Dedifferentiated amniotic fluid mesenchymal stem cell (primary cell): ENCODE results near the gene LRP1B.
"Not testable (repeated sequence)": the region's sequence is repeated elsewhere in the genome, so short reads cannot be mapped to it uniquely, and the experiment has no call there.

Source experiments
- DNase-seq: peaks from one replicate; pipeline ENCODE4 v3.0.0-alpha.2; 2016; ENCODE audit errors: extremely low spot score

Gene LRP1B

DNA sequence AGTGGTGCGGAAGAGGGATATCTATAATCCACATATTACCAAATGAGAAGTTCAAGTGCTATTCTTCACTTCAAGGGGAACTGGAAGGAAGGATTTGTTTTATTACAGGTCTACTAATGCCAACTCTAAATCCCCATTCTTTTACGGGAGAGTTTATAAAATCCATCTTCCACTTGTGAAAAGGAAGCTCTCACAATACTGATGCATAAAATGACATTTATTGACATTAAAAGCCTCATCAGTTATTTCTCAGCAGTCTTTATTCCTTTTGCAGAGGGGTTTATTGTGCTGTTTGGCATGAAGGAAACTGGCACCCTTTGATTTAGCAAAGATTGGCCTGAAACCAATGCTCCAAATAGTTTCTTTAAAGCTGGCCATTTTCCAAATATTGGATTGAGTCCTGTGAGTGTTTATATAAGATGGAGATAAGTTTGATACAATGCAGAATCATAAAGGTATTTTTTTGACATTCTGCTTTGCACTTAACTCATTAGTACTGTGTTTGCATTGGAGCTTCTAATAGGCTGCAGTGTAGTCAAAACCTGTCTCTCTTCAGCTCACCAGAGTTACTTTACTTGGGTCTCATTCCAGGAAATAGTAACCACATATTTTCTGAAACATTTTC is 26.6 kb downstream of the LRP1B start:
- DNase-seq = no peak

DNA sequence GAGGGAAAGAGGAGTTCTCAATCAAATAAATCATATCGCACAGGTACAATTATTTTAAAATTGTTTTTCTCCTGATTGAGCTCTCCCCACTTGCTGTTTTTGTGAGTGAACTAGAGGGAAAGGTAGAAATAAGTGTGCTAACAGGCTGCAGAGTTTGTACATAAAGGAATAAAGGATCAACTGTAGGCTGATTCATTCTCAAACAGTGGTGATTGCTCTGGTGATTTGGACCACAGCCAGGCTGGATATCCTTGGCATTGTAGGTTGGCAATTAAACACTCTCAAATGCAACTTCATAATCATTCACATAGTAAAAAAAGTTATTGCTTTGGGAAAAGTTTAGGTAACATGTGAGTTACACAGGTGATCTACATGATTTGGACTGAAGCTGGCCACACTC is 29.8 kb downstream of the LRP1B start:
- DNase-seq = no peak

DNA sequence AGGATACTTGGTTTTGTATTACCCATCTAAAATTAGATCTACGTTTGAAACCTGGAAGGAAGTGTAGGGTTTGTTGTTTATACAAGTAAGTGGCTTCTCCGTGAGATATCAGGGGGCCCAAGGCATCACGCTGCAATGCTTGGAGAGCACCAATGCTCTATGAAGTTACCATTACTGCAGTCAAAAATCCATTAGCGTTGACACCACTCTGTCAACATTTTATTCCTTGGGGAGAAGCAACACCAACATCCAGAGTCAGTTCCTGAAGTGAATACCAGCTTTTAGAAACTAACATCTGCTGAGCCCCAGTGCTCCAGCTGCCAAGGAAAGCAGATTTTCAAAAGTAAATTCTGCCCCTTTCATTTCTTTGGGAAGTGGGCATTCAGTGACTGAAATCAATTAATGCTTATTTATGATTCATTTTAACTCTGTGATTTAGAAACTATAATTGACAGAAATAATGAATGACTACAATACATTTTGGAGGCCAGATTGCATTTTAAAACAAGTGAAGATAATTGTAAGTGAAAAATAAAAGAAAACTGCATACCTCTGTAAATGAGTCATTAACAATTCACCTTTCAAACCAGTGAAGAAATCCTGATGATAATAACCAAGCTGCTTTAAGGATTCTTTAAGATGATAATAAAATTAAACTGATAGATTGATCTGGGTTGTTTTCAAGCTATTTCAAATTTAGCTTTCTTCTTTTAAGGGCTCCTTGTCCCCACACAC is 30.5 kb downstream of the LRP1B start:
- DNase-seq = no peak

DNA sequence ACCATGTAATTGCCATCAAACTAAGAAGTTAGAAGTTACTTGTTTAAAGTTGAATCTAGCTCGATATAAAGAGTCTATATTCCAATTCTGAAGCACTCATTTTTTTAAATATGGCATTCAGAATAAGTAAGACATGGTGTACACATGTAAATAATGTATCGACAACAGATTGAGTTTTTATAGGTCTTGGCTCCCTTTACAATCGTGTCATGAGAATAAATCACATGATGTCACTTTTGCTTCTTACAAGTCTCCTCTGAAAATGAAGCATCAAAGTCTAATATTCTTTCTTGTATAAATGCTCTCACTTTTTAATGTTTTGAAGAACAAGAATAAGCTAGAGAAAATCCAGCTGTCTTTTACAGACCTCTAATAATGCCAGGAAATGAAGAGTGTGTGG is 33.1 kb downstream of the LRP1B start:
- no peak for DNase-seq

DNA sequence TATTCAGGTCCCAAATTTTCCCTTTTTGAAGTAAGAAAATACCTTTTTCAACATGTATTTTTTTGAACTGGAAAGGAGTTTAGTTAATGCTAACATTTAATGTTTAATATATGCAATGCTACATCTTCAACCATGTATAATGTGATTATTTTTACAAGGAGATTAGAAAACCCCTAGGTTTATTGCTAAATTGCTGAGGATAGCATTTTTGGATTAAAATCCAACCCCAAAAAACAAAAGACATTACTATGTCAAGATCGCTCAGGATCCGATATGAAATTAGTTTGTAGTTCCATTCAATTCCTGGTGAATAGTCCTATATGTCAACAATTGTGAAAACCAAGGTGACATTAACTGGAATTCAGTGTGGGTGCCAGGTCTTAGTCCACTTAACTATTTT is 35.2 kb downstream of the LRP1B start:
- no peak for DNase-seq

DNA sequence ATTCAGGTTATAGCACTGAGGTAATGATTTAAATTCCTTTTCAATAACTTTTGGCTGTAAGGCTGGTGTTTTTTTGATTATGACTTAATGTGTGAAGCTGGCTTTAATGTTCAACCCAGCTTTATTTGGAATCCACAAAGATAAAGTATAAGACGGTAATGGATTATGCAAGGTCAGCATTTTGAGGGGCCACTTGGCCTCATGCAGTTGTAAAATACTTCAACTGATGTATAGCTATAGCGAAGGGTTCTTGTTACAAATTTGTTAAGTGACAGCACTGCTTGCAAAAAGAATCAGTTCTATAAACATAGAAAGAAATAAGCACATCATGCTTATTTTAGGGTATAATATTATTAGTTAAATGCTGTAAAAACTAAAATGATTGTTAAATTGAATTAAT is 36.6 kb downstream of the LRP1B start:
- DNase-seq = no peak

DNA sequence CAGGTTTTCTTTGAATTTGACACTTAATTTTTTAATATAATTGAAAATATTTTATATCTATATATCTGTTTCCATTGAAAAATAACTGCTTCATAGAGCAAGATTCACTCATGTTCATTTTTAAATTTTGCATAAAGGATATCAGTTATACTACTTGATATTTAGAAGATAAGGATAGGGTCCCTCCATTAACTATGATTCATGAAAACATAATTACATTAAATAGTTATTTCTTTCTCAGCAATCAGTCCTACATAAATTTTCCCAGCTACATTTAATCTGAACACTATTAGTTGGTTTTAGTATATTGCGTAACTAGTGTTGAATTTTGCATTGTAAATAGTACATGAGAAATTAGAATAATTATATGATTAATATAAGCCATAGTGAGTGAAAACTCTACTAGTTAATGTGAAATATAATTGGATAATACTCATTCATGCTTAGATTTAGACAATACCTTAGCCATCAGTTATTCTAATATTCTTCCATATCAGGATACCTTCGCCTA is 42.7 kb downstream of the LRP1B start:
- DNase-seq = no peak

DNA sequence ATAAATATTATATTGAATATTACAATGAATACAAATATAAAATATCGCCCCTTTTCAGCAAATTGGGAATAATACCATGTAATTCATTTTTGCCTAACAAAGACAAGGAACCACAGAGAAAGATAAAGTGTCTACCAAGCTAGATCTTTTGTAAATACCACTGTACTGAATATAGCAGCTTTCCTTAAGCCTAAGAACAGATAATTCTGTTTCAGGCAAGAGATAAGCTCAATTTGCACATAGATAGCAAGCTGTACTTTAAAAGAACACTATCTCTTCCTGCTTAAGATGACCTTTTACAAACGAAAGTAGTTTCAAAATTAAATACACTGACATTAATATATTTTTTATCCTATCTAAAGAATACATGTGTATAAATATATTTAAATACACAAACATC is 43.2 kb downstream of the LRP1B start:
- DNase-seq = not testable (repeated sequence)

DNA sequence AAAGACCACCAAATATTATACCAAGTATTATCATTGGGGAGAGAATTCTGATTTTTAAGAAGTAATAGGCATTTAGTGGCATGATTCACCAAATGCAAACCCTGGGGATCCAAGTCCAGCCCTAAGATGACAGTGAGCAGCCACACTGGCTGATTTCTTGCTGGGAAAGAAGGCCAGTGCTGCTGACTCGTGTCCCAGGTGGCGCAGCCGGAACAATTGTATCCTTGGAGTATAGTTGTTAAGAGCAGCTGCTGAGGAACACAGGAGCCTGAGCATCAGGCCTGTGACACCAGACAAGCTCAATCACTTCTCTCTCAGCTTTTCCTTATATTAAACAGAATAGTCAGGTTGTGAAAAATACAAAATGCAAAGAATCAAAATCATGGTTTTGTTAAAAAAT is 48.4 kb downstream of the LRP1B start:
- no peak for DNase-seq

DNA sequence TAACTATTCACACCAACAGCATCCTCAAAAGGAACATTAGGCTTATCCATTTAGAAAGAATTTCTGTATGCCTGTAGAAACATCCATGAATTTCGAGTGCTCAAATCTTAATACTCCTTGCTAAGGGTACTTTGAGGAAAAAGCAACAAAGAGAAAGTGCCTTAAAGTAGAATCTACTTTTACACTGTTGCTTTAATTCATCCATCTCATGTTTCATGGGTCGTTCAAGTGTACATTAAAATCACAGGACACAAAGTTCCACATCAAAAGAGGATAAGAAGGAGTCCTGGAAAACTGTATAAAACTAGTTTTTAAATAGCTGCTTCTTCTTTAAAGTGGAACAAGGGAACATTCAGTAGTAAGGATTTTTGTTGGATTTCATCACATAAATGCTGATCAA is 54.5 kb downstream of the LRP1B start:
- DNase-seq = no peak

DNA sequence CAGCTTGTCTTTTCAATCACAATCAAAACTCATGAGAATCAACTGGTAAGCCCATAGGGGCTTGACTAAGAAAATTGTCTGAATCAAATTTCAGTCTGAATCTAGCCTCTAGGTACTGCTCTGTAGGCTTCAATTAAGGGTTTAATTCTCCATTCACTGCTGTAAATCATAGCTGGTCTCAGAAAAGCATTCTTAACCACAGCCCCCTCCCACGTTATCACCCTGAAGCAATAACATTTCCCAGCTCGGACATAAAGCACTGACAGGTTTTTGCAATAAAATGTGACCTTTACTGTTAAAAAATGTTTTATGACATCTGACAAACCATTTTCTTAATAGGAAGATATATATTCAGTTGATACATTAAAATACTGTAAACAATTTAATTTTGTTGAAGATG is 55.0 kb downstream of the LRP1B start:
- no peak for DNase-seq

DNA sequence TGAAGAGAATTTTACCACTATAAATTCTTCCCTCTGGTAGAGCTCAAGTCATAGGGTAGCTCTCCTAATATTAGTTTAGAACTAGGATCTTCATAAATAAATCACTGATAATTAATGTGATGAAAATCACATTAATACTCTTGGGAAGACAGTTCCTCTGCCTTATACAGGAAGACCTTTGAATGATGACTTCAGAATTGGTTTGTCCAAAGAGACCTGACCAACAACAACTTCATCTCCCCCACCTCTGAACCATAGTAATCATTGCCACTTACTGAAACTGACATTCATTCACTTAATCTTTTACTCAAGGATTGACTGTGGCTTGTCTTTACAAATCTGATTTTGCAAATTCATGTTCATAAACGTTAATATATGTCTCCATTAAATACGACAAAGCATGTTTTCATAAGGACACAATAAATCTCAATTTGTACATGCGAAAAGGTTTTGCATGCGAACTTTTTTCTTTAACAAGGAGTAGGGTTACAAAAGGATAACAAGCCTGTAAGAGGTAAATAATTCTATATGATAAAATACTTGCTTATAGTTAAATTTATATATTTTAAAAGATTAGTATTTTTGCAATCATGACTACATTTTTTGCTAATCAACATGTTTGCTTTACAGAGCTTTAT is 61.4 kb downstream of the LRP1B start:
- DNase-seq = no peak

DNA sequence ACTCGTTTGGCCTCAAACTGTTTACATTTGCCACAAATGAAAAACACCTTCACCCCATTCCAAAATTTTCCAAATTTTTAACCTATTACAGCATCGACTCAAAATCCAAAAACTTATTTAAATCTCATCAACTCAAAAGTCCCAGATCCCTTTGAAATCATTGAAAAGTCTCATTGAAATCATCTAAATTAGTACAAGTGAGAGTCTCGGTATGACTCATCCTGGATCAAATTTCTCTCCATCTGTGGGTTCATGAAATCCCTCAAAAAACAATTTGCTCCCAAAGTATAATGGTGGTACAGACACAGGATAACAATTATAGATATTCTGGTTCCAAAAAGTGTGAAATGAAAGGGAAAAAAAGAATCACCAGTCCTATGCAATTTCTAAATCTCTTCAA is 65.1 kb downstream of the LRP1B start:
- DNase-seq = no peak

DNA sequence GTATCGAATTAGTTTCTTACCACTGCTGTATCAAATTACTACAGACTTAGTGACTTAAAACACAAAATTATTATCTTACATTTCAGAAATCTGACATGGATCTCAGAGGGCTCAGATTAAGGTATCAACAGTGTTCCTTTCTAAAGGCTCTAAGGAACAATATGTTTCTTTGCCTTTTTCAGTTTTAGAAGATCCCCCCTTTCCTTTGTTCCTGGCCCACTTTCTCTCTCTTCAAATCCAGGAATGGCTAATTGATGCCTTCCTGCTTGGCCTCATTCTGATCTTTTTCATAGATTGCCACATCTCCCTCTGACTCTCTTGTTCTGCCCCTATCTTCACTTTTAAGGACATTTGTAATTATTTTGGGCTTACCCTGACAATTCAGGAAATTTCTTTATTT is 65.7 kb downstream of the LRP1B start:
- no peak for DNase-seq

DNA sequence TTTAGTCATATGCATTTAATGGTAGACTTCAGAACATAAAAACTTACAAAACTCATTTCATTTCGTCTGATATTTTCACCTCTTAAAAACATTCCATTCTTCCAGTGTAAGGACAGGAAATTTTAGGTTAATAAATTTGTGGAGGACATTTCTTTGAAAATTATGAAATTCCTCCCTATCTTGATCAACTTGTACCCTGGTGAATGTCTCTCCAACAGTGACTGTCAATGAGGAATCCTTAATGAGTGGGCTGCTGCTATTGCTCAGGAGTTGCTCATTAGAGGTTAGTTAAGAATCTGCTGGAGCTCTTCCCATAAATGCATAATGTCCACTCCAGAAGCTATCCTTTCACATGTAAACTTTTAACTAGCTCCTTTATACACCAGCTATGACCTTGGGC is 69.1 kb downstream of the LRP1B start:
- DNase-seq = no peak

DNA sequence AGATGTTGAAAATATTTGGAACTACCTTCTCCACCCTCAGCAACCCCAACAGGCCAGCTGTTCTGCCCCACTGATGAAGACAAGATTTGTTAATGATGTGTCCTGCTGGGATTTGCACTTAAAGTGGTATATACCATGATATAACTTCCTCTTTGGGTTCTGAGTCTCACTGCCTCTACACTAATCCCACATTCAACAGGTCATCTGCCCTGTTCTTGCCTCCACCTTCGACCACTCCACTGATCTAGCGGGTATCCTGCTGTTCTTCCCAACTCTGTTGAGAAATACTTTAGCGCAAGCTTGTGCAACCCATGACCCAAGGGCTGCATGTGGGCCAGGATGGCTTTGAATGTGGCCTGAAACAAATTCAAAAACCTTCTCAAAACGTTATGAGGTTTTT is 72.7 kb downstream of the LRP1B start:
- DNase-seq = no peak

DNA sequence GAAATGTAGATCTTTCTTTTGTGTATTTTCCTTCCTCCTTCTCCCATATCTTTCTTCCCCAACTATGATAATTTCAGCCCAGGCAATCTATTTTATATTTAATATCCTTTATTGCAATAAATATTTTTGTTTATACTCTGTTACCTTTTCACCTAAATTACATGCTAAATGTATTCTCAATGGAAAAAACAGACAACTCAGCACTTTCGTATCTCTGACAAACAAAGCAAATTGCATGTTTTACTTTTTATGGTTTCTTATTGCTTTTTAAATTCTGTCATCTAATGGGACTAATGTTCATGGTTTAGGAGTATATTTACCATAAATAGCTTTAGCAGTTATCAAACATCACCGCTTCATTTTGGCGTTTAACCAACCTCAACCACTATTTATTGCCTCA is 74.0 kb downstream of the LRP1B start:
- no peak for DNase-seq

DNA sequence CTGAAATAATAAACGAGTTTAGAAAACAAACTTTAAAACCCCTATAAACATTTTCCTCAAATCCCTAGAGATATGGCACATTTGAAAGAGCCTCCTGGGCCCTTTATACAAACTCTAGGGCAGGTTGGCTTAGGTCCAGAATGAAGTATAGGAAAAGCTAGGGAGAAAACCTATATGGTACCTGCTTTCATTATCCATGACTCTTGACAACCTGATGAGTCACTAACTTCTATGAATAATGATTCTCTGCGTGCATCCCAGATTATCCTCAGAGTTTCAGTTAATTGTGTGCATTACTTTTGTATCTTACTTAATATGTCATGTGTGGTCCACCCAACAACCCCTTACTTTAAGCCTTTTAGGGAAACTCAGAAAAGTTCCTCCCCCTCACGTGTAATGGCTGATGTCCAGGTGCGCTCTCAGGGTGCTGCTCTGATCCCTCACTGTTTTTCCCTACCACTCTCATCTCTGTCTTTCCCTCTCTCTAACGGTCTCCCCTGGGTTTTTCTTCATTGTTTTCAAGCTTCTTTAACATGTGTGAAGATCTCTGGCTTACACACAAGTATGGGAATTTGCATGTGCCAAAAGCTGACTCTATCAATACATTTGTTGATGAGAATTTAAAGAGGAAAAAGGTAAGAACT is 78.5 kb downstream of the LRP1B start:
- DNase-seq = no peak

DNA sequence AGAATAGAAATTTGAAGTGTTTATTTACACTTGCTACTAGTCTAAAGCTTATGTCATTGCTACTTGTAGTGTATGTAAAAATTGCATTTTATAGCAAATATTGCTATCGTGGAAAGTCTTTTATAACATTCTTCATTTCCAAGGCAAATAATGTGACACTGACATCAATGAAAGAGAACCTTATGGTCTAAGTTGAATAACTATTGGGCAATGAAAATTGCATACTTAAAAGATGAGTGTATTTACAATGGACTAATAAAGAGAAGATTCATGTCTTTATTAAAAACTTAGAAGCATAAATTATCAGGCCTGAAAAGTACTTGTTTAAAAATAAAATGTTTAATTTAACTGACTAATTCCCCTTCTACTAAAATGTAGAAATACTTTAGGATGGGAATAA is 82.2 kb downstream of the LRP1B start:
- no peak for DNase-seq

DNA sequence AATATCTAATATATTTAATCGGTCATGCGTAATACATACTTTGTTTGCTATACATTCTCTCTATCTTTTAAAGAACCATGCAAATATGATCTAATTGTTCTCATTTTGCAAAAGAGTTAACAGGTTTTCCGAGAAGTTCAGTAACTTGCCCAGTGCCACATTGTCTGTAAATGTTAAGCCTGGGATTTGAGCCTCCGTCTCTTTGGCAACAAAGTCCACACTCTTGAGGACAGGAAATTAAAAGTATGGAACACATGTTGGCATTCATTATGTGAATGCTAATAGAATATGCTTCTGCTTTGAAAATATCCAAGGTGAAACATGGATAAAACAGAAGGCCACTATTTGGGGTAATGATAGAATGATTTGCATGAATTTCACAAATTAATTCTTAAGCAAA is 85.2 kb downstream of the LRP1B start:
- no peak for DNase-seq

DNA sequence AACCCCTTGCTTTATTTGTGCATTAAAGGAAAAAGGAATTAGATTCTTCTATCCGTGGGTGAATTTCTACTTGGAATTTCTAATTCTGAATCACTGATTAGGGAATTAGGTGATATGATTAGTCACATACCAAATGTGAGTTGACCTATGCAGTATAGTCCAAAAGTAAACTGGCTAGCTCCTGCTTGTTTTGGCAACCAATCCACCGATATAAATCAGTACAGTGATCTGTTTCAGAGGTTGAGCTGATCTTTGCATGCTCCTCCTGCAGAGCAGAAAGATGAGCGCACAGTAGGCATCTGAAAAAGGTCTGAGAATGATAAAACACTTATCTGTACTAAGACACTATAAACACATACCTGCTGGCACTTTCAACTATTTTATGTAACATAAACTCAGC is 86.6 kb downstream of the LRP1B start:
- no peak for DNase-seq

DNA sequence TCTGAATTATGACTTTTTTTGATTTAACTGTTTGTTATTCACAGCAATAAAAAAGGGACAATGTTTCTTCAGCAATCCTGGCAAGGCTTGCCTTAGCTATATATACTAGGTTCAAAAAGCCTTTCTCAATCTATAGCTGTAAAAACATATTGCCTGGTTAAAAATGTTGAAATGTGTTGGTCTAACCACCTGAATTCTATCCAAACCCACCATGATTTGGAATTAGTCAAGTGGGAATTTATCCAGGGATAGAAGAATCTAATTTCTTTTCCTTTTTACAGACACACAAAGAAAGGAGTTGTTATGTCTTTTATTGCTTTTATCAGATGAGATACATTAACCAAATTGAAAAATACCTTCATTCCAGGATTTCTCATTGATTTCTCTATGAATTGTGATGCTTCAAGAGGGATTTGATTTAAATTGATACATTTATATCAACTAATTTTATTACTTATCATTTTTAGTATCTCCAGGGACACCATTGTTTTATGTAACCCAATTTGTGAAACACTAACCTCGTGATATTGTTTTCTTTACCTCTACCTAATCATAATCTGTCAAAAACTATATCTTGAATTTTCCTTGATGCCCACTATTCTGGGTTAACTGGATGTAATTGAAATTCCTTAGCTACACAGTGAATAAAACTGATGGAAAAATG is 88.1 kb downstream of the LRP1B start:
- DNase-seq = no peak
